IPS DF 4.7 (cell line): ENCODE results near the gene WWOX.

Experiments
- DNase-seq: peaks from one replicate; pipeline ENCODE4 v3.0.0-alpha.2; 2013; ENCODE audit warnings: low spot score; ENCODE audit errors: extremely low read depth

Gene WWOX

DNA sequence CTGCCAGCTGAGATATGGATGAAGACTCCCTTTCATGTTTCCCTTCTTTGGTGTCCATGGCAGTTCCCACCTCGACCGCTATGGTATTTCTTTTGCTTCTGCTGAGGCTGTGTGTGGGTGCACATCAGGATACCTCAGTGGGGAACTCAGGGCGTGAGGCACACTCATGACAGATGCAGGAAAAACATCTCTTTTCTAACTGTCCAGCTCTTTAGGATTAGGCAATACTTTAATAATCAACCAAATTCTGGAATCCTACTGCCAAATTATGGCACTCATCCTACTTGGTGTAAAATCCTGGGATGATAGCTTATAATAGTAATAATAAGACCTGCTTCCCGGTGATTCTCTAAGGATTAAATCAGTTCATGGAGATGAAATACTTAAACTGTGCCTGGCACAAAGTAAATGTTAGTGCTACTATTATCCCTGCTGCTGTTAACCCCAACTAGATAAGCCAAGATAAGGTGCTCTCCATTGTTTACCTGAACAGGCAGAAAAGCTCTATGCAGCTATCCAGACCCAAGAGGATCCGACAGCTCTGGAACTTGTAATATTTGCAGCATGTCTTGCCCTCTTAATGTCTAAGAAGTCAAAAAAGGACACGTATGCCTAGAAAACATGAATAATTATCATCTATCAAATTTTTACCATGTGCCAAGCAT lies 543.3 kb downstream of the WWOX start:
- DNase-seq: no peak

GRCh38 chr16:78645657-78646056 lies 546.2 kb downstream of the WWOX start:
- no peak for DNase-seq

DNA sequence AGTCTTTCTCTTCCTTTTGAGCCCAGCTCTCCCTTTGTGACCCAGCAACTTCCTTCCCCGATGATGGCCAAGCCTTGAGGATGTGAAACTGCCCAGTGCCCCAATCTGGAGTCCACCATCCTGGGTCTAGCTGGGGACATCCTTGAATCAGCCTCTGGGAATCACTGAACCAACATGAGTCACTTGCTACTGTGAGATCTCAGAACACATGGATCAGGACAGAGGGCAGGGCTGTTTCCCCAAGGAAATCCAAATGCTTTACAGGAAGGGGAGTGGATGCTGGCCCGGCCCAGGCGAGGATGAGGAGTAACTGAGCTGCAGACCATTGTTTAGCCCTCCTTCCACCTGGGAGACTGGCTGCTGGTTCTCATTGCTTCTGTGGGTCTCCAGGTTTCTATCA lies 547.6 kb downstream of the WWOX start:
- DNase-seq: no peak

- DNase-seq: no peak
These were observed 548.0 kb downstream of the WWOX start for GRCh38 chr16:78647491-78647890.

DNA sequence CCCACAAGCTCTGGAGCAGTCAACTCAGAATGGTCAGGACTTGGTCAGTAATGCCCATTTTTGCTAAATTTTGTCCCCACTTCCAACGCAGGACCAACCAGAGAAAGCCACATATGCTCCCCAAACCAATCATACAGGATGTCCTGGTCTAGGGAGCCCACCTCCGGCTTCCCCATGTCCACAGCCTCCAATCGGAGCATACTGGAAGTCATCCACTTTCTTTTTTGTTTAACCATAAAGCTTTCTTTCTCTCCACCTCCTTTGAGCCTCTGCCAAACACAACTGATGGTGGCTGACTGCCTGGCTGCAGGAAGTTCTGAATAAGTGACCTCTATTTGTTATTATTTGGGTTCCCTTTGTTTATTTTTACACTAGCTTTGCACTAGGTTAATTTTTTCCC lies 549.1 kb downstream of the WWOX start:
- DNase-seq: no peak

DNA sequence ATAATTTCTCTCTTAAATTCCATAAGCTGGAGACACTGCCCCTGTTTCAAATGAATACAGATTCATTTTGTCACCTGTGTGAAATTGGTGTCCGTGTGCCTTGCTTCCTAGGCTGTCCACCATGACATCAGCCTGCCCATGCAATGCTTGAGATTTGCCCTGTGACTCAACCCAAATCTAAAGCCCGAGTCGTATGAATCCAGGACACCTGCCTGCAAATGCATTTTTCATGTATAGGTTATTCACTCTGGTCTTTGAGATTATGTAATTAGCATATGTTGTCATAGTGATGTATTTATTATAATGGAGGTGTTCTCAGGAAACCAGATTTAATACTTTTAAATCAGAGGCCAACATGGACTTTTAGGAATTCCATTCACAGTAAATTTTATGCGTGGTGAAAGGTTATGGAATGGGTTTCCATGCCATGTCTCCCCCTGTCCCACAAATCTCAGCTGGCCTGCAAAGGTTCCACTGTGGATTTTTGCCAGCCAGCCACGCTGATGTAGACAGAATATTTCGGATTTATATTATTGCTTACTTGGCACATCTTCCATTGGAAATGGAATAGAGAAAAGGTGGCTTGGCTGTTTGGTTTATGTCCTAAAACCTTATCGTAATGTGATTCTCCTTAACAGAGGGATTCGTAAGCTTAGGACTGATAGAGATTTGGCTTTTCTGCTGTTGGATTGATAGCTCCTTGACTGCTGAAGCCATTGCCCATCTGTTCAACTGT lies 551.1 kb downstream of the WWOX start:
- DNase-seq: no peak

DNA sequence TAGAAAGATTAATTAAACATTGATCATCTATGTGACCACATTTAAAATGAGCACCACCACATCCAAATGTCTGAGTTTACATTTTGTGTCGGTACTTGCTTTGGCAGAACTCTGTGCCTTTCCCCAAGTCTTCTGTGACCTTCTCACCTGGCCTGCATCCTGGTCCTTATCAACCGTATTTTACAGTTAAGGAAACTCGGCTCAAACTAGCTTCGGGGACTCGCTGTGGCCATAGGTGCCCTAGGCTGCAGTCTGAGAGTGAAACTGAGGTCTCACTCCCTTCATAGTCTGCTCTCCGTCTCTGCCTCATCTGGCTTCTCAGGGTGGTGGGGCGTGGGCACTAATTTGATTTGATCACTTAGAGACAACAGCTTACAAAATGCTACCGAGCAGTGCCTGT lies 555.5 kb downstream of the WWOX start:
- no peak for DNase-seq

DNA sequence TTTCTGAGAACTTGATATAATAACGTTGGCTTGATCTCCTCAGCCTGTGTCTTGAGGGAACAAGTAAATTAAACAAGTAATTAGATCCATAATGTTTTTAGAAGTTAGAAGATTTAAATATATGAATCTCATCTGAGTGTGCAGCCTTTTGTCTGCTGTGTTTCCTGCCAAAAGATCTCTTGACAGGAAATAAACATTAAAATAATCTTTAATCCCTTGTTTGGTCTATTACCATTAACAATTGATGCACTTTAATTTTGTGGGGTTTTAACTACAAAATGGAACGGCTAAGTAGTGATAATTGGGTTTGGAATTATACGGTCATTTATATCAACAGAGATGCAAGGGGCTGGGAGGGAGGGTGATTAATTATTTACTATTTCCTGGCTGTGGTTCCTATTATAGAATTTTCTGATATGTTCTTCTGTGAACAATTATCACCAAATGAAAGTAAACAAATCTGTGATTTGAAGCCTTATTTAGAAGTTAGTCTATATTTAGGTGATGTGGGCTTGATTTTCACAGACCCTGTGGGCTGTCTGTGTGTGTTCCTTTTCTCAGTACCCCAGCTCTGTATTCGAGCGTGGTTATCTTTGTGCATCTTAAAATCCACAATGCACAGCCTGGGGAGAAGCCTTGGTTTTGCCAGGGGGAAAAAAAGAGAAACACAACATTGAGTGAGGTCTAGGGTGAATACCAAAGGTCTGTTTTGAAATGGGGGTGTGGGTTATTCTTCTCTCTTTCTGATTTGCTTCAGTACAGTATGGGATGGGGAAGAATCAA lies 556.1 kb downstream of the WWOX start:
- DNase-seq: no peak

DNA sequence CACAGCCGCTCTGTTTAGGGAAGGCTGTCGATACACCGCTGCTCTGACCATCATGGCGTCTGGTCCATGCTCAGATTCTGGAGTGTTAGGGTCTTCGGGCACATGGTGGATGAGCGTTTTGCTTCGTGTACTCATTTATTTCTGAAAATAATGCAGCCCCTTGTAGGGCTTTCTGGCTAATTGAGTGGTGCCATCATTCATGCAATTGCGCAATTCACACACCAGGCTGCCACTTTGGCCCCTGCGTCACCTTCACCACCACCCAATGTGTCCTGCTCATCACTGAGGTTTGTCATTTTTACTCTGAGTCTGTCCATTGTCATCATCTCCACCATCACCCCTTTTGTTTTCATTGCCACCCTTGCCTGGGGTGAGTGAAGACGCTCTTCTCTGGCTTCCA lies 557.4 kb downstream of the WWOX start:
- no peak for DNase-seq

GRCh38 chr16:78659216-78659615 lies 559.8 kb downstream of the WWOX start:
- DNase-seq: no peak

DNA sequence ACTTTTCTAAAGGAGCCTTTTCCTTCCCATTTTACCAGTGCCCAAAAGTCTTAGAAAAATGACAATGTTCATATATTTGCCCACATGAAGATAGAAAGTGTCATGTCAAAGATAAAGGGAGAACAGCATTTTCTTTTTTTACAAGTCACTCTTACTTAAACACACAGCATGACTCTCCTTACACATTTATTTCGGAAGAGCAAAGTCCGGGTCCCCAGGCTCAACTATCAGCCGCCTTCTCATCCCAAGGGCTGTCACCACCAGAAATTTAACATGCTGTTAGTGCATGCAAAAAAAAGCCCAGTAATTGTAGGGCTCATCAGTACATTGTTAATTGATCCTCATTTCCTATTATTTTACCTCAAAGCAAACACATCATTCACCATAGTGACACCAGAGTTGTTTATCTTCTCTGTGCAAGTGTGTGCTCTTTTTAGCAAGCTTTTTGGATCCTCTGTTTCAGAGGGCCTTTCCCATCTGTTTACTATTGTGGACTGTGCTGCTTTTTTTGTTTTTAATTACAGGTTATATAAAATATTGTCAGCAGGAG lies 560.3 kb downstream of the WWOX start:
- no peak for DNase-seq

DNA sequence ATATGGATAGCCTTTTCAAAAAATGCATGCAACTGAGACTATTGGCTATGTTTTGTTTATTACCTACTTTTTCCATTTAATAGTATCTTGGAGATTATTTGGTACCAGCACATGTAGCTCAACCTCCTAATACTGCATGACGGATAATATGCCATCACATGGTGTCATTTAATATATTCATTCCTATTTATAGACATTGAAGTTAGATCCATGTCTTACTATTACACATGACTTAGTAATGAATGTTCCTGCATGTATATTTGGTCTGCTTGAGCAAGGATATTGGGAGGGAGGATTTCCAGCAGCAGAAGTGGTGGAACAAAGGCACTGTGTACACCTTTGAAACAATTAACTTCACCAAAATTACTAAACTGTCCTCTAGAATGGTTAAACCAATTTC lies 561.3 kb downstream of the WWOX start:
- no peak for DNase-seq

DNA sequence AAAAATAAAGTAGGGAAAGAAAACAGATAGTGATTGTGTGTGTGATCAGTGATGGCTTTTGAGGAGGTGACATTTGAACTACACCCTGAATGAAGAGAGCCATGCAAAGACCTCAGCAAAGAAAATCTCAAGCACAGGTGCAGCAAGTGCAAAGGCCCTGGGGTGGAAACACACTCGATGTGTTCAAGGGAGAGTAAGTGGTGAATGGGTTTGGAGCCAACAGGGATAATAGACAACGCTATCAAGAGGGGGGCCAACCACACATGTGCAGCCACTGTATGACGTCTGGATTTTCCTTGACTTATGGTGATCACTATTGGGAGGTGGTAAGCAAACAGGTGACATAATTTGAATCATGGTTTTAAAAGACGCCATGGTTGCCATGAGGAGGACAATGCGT lies 564.2 kb downstream of the WWOX start:
- no peak for DNase-seq

DNA sequence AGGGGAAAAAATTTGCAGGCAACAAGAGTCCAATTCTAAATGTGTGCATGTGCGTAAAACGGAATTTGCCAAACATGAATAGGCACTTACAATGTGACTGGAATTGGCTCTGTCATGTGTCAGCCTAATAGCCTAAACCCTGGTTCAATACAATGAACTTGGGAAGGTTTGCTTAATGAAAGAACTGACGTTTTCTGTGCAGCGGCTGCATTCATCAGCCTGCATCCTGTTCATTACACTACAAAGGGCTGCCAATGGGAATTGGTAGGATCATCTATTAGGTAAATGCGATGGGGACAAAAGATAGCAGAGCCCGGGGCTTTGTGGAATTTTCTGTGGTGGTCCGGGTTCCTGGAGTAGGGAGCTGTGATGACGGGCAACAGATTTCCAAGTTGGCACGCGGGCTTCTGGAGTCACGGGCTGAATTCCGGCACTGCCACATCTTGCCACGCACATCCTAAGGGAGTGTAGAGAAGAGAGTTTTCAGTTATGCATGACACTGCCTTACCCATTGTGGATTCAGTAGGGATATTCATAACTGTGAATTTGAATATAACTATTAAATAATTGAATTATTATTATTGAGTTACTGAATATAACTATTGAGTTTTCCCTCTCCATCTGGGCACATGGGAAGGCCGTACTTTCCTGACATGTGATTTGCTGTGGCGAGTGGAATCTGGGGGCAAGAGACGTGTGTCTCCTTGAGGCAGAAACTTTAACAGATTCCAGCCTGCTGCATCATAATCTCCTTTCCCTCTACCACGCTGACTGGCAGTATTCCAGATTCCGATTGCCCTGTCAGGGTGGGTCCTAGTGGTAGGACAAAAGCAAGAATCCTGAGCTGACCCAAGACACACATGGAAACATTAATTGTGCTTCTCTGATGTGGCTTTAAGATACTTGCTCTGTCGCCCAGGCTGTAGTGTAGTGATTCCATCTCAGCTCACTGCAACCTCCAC lies 565.6 kb downstream of the WWOX start:
- no peak for DNase-seq

DNA sequence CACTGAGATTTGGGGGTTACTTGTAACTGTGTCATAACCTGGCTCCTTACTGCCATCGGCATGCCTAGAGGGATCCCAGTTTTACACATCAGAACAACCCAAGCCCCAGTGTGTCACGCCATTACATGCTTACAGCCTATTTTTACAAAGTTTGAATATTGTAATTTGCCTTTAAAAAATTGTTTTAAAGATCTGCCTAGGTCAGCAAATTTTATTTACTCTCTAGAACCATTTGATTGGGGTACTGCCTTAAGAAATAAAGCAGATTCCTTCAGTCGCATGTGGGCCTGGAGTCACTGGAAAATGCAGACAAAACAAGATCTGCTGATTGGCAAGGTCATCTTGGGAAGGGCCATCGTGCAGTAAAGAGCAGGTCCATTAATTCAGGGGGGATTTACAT lies 566.9 kb downstream of the WWOX start:
- DNase-seq: no peak

DNA sequence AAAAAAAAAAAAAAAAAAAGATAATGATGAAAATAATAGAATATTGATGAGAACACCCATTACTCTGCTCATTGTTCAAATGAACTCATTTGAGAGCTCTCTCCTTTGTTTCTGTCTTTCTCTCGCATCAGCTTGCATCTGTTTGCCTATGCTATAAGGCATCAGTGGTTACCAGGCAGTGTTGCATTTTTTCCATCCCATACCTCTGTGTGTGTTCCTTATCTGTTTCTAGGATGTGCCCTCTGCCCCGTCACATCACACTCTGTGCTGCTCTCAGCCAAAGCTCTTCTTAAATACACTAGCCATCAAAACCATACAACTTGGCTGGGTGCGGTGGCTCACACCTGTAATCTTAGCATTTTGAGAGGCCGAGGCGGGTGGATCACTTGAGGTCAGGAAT lies 568.2 kb downstream of the WWOX start:
- DNase-seq: no peak

DNA sequence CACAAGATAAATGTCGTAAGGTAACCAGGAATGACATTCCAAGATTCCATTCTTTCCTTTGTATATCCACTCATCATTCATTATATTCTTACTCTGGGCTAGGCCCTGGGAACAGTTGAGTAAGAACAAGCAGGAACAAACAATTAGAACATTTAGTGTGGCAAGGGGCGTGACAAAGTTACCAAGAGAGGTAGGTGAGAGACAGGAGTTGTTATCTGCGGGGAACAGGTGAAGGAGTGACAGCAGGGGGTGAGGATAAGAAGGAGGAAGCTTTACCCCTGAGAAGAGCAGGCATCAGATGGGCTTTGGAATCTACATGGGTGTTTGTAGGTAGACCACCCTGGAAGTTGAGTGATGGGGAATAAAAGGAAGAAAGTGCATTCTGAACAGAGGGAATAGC lies 568.9 kb downstream of the WWOX start:
- no peak for DNase-seq

DNA sequence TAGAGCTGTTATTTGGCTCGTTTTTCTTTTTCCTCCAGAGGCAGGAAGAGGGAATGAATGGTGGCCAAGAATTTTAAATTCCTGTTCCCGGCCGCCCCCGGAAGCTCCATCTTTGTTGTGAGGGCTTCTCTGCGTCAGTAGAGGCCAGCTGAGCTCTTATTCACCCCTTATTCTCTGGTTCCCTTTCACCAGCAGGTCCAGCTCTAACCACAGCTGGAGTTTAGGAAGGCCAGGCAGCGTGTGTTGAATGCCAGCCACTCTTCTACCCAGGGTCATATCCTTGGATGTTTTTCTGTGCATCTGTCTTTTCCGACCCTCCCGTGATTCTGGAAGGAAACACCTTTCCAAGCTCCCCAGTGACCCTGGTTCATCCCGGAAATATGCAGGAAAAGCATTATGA lies 570.5 kb downstream of the WWOX start:
- no peak for DNase-seq

DNA sequence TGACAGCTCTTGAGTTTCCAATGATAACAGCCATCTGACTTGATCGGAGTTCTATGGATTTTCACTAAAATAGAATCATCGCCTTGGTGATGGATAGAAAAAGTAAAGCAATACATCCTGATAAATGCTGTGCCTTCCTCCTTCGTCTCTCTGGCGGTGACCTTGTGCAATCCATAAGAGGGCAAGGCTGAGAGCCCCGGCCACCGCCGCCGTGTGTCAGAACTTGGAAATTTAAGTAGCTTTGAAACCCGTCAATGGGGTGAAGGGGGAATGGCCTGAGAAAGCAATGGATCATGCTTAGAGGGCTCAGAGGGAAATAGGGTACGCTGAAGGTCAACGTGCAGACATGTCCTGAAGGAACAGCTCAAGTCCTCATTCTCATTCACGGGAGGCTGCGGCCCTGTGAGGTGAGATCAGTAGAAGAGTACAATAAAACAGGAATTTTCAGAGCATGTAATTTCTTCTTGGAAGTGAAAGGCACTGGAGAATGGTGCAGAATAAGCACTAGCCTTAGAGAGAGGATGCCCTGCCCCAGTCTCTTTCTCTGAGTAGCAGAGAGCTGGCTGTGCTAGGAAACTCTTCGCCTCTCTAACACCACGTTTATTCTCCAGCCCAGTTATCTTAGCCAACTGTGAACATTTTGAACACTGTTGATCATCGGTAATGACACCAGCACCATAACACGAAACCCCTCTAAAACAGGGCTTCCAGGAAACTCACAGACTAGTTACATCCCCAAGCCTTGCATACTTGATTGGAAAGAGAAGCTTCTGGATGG lies 573.5 kb downstream of the WWOX start:
- no peak for DNase-seq

DNA sequence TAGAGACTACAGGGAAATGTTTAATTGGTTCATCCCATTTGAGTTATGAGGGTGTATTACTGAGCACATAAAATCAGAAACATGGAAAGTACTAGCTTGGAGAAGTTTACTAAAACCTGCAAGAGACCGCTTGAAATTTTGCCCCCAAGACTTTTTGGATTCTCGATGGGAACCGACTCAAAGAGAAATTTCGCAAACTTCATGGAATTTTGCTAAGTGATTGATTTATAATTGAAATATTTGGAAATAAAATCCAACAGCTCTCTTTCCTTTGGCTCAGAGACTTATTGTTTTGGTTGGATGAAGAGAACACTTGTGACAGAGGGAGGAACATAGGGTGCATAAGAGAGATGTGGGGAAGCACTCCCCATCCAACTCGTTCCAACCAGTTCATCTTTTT lies 574.4 kb downstream of the WWOX start:
- no peak for DNase-seq
